ENCODE data around the gene SYT6. TPM values are rescaled to one million over a fixed set of nuclear protein-coding genes. Genes with fewer than 3 reads are reported as not detected.

Gene SYT6
- total and polyA plus RNA-seq, 10 donors, result 0.14 TPM; not detected in 9

DNA sequence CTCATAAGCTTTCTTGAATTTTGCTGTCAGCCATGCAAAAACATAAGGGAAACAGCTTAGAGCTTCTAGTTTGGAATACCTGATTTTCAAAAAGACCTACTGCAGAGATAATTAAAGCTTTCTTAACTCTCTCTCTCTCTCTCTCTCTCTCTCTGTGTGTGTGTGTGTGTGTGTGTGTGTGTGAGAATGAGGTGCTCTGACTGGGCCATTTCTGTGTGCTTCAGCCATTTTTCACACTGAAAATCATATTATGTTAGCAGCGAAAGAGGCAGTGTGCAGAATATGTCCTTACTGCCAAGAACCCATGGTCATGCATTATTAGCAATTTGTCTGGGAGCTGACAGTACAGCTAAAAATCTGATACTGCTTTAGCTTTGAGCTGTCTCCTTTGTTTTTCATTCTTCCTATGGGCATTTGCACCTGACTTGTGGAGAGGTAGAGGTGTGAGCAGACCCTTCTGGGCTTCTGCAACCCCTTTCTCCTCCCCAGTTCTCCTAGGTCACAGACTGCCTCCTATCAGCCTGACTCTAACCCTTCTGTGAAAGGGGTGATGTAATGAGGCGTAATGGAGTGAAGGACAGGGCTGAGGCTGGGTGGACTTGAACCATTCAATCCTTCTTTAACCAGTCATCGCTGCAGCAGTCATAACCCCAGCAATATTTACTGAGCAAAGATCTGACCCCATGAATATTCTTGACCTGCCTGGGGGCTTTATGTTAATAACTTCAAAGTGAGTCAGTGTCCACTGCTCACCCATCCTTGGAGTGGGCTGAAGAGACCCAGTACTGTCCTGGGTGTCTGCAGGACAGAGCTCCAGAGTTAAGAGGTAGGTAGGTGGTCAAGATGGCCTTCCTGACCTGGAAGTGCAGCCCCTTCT is 61.2 kb downstream of the SYT6 start:
- no peaks in the 10 kb centered on the region for H3K9me3 ChIP-seq
- H3K27ac ChIP-seq, result no peak overlapping the region
- no peaks in the 10 kb centered on the region for H3K36me3 ChIP-seq
- TF ChIP-seq POLR2A (IDR thresholded peaks at IDR 0.05), result no peak
- no peaks in the 10 kb centered on the region for H3K27me3 ChIP-seq (replicated peaks in 1 of 7)
- intact Hi-C loops (cut with DNase I; ENCODE audit: low total_unique reads), result no loop called here
- no peak for DNase-seq
- WGBS, 5 donors, result 62 to 100% (median 81%) methylated on average over 3 of the region's 3 CpGs
- H3K4me1 ChIP-seq, result no peaks in the 10 kb centered on the region
- H3K4me3 ChIP-seq, result no peak overlapping the region

DNA sequence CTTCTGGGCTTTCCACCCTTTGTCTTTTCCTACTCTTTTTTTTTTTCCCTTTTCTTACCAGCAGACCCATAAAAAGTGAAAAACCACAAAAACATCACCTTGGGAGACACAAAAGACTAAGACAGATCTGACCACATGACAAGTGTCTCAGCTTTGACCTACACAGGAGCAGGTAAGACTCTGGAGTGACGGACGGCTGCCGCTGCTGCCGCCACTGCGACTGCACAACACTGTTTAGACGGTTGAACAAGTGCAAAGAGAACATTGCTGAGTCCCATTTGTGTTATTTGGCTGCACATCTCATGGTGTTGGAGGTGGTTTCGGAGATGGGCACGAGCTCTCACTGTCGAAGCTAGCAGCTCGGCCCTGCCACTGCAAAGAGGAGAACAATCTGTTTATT is 62.0 kb downstream of the SYT6 start:
- Histone ChIP-seq H3K27me3 (replicated peaks in 1 of 7) (no peaks in the 10 kb centered on the region), H3K27ac (no peak overlapping the region), H3K4me3 (no peak overlapping the region), H3K4me1 (no peaks in the 10 kb centered on the region), H3K36me3 (no peaks in the 10 kb centered on the region), H3K9me3 (no peaks in the 10 kb centered on the region)
- DNase-seq, result no peak
- no peak for TF ChIP-seq CTCF (IDR thresholded peaks at IDR 0.05 in 8 of 11, conservative IDR thresholded peaks at IDR 0.05 in 3 of 11)
- TF ChIP-seq POLR2AphosphoS5 (IDR thresholded peaks at IDR 0.05), result no peak
- TF ChIP-seq POLR2A (IDR thresholded peaks at IDR 0.05), result no peak
- 83 to 95% (median 90%) methylated on average over 10 of the region's 10 CpGs for WGBS, 5 donors
- intact Hi-C loops (cut with DNase I; ENCODE audit: low total_unique reads), result no loop called here

GRCh38 chr1:114090738-114091505 is 62.7 kb downstream of the SYT6 start:
- 85 to 93% (median 91%) methylated on average over 11 of the region's 11 CpGs for WGBS, 5 donors

GRCh38 chr1:114089502-114090138 is 64.0 kb downstream of the SYT6 start:
- intact Hi-C loops (cut with DNase I; ENCODE audit: low total_unique reads), result no loop called here
- WGBS, 5 donors, result 73 to 87% (median 76%) methylated on average over 4 of the region's 4 CpGs
- Histone ChIP-seq H3K9me3 (no peaks in the 10 kb centered on the region), H3K27ac (no peak overlapping the region), H3K36me3 (no peaks in the 10 kb centered on the region), H3K27me3 (replicated peaks in 1 of 7) (no peaks in the 10 kb centered on the region), H3K4me3 (no peak overlapping the region), H3K4me1 (no peaks in the 10 kb centered on the region)
- TF ChIP-seq CTCF (IDR thresholded peaks at IDR 0.05 in 8 of 11, conservative IDR thresholded peaks at IDR 0.05 in 3 of 11), result no peak
- TF ChIP-seq POLR2A (IDR thresholded peaks at IDR 0.05), result no peak
- no peak for TF ChIP-seq POLR2AphosphoS5 (IDR thresholded peaks at IDR 0.05)
- no peak for DNase-seq

More at GRCh38 chr1:114090738-114091505, 62.7 kb downstream of the SYT6 start:
- intact Hi-C loops (cut with DNase I; ENCODE audit: low total_unique reads), result no loop called here
- H3K4me3 ChIP-seq, result no peak overlapping the region
- no peak for DNase-seq
- no peak overlapping the region for H3K27ac ChIP-seq
- H3K4me1 ChIP-seq, result no peaks in the 10 kb centered on the region
- H3K36me3 ChIP-seq, result no peaks in the 10 kb centered on the region
- no peaks in the 10 kb centered on the region for H3K27me3 ChIP-seq (replicated peaks in 1 of 7)
- TF ChIP-seq POLR2AphosphoS5 (IDR thresholded peaks at IDR 0.05) (no peak), POLR2A (IDR thresholded peaks at IDR 0.05) (no peak), CTCF (IDR thresholded peaks at IDR 0.05 in 8 of 11, conservative IDR thresholded peaks at IDR 0.05 in 3 of 11) (no peak)
- no peaks in the 10 kb centered on the region for H3K9me3 ChIP-seq
